ENCODE results near the gene SLC41A3.

GRCh38 chr3:126126811-126127431, 43.0 kb upstream of the SLC41A3 start:
- TF ChIP-seq CTCF (IDR thresholded peaks at IDR 0.05) (no peak), POLR2A (IDR thresholded peaks at IDR 0.05) (no peak)
